Thyroid gland (tissue), 4 donors: ENCODE data around the gene TAGLN. TPM values are rescaled to one million over a fixed set of nuclear protein-coding genes. Genes with fewer than 3 reads are reported as not detected.

Experiments
- DNase-seq, 2 donors: peaks; one replicate each; pipeline ENCODE4 v3.0.0-alpha.2; 2019
- H3K27ac ChIP-seq, 3 donors: fragments of 200-600 bp; sonication (generic); 1 replicate in 2 of 3; 2 replicates in 1 of 3; pipeline ENCODE4 v1.5.1; 2016 to 2019; ENCODE audit warnings: mild to moderate bottlenecking in 1 of 3, moderate library complexity in 1 of 3
- H3K27me3 ChIP-seq: fragments of 200-600 bp; sonication (generic); one replicate; pipeline ENCODE4 v1.5.1; 2019
- H3K36me3 ChIP-seq, 2 donors: fragments of 200-600 bp; sonication (generic); one replicate each; pipeline ENCODE4 v1.5.1; 2016 to 2019
- H3K4me1 ChIP-seq, 2 donors: fragments of 200-600 bp; sonication (generic); one replicate each; pipeline ENCODE4 v1.5.1; 2017 to 2019
- H3K4me3 ChIP-seq, 3 donors: fragments of 200-600 bp; sonication (generic); replicated peaks in 1 of 3; 1 replicate in 2 of 3; 2 replicates in 1 of 3; pipeline ENCODE4 v1.5.1; 2016; ENCODE audit warnings: mild to moderate bottlenecking in 1 of 3
- H3K9me3 ChIP-seq: fragments of 200-600 bp; sonication (generic); one replicate; pipeline ENCODE4 v1.5.1; 2017
- POLR2A ChIP-seq, 2 donors: fragments of 450-650 bp; IDR thresholded peaks; one replicate each; pipeline ENCODE4 v1.6.1; 2017; ENCODE audit warnings: antibody characterized with exemption in 2 of 2, mild to moderate bottlenecking in 2 of 2, moderate library complexity in 1 of 2
- WGBS, 2 donors: methylation state at CpG; one replicate each; pipeline ENCODE4 v1.1.5; 2017; 5-methylcytosine and 5-hydroxymethylcytosine counted together
- intact Hi-C: fragments of 100-400 bp; cut with DNase I; formaldehyde crosslinking; loops from one replicate; pipeline ENCODE4 v1.15.1; 2023
- total RNA-seq, 4 donors: library from RNA; depleted of rRNA; stranded (reverse); fragments of >200 nt; gene quantifications; one replicate each; pipeline ENCODE4 v1.2.3, GENCODE V29; 2016
- TF ChIP-seq, protein P1 (sequence below), 6 experiments: fragments of 200-600 bp in 3 of 6; fragments of 450-650 bp in 3 of 6; sonication (generic) in 3 of 6; IDR thresholded peaks; one replicate each; pipeline ENCODE4 v1.5.1; 2016 to 2019; ENCODE audit warnings: antibody characterized with exemption in 6 of 6, mild to moderate bottlenecking in 2 of 6, inconsistent platforms in 1 of 6, moderate library complexity in 1 of 6

TAGLN gene
- total RNA-seq, 4 donors from 2014 or later, result 155 to 407 (median 229) TPM

- no peaks in the 10 kb centered on the region for H3K9me3 ChIP-seq
- peak; percentile 57 to 67 for DNase-seq
- WGBS, 2 donors, result 30 to 36% methylated on average over 7 of the region's 7 CpGs
- H3K27ac ChIP-seq, result peak overlapping the region; percentile 67 to 83 (median 82)
- TF ChIP-seq POLR2A (IDR thresholded peaks at IDR 0.05), result no peak
- TF ChIP-seq, protein P1, sequence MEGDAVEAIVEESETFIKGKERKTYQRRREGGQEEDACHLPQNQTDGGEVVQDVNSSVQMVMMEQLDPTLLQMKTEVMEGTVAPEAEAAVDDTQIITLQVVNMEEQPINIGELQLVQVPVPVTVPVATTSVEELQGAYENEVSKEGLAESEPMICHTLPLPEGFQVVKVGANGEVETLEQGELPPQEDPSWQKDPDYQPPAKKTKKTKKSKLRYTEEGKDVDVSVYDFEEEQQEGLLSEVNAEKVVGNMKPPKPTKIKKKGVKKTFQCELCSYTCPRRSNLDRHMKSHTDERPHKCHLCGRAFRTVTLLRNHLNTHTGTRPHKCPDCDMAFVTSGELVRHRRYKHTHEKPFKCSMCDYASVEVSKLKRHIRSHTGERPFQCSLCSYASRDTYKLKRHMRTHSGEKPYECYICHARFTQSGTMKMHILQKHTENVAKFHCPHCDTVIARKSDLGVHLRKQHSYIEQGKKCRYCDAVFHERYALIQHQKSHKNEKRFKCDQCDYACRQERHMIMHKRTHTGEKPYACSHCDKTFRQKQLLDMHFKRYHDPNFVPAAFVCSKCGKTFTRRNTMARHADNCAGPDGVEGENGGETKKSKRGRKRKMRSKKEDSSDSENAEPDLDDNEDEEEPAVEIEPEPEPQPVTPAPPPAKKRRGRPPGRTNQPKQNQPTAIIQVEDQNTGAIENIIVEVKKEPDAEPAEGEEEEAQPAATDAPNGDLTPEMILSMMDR (IDR thresholded peaks at IDR 0.05), result no peak
- peaks cover 29 to 44% of the 10 kb centered on the region in 2 donors for H3K36me3 ChIP-seq
- no peaks in the 10 kb centered on the region for H3K27me3 ChIP-seq
- no peak overlapping the region for H3K4me3 ChIP-seq
- peaks cover 10 to 41% of the 10 kb centered on the region in 2 donors for H3K4me1 ChIP-seq
- intact Hi-C loops, result loop anchor here (10.0 kb wide), 1 partner anchor 76 kb away; the partner anchor contains the start of gene PAFAH1B2
These were observed 22.0 kb downstream of the TAGLN start for GRCh38 chr11:117220999-117221774.

GRCh38 chr11:117221775-117222517, 22.8 kb downstream of the TAGLN start:
- H3K4me1 ChIP-seq, result peaks cover 10 to 41% of the 10 kb centered on the region in 2 donors
- H3K9me3 ChIP-seq, result no peaks in the 10 kb centered on the region
- intact Hi-C loops, result loop anchor here (10.0 kb wide), 1 partner anchor 77 kb away; the partner anchor contains the start of gene PAFAH1B2
- H3K4me3 ChIP-seq, result no peak overlapping the region
- no peaks in the 10 kb centered on the region for H3K27me3 ChIP-seq
- peak overlapping the region; percentile 67 to 83 (median 82) for H3K27ac ChIP-seq
- peak in 1 of 2 donors; percentile 5 for TF ChIP-seq POLR2A (IDR thresholded peaks at IDR 0.05)
- TF ChIP-seq, protein P1 (IDR thresholded peaks at IDR 0.05), result no peak
- WGBS, 2 donors, result 53% methylated on average over 7 of the region's 7 CpGs
- DNase-seq, result peak in 1 of 2 donors; percentile 50
- H3K36me3 ChIP-seq, result peaks cover 31 to 38% of the 10 kb centered on the region in 2 donors

- intact Hi-C loops, result loop anchor here (10.0 kb wide), 1 partner anchor 78 kb away; the partner anchor contains the start of gene PAFAH1B2
- WGBS, 2 donors, result 91 to 95% methylated on average over 13 to 14 of the region's 14 CpGs
- H3K4me1 ChIP-seq, result peaks cover 10 to 41% of the 10 kb centered on the region in 2 donors
- no peaks in the 10 kb centered on the region for H3K9me3 ChIP-seq
- H3K27ac ChIP-seq, result peak overlapping the region in 2 of 3 donors; percentile 6 to 83
- no peak for DNase-seq
- H3K36me3 ChIP-seq, result peaks cover 37 to 39% of the 10 kb centered on the region in 2 donors
- TF ChIP-seq POLR2A (IDR thresholded peaks at IDR 0.05), result no peak
- TF ChIP-seq, protein P1 (IDR thresholded peaks at IDR 0.05), result no peak
- H3K27me3 ChIP-seq, result no peaks in the 10 kb centered on the region
- no peak overlapping the region for H3K4me3 ChIP-seq
These were observed 24.0 kb downstream of the TAGLN start for GRCh38 chr11:117222991-117223740.

DNA sequence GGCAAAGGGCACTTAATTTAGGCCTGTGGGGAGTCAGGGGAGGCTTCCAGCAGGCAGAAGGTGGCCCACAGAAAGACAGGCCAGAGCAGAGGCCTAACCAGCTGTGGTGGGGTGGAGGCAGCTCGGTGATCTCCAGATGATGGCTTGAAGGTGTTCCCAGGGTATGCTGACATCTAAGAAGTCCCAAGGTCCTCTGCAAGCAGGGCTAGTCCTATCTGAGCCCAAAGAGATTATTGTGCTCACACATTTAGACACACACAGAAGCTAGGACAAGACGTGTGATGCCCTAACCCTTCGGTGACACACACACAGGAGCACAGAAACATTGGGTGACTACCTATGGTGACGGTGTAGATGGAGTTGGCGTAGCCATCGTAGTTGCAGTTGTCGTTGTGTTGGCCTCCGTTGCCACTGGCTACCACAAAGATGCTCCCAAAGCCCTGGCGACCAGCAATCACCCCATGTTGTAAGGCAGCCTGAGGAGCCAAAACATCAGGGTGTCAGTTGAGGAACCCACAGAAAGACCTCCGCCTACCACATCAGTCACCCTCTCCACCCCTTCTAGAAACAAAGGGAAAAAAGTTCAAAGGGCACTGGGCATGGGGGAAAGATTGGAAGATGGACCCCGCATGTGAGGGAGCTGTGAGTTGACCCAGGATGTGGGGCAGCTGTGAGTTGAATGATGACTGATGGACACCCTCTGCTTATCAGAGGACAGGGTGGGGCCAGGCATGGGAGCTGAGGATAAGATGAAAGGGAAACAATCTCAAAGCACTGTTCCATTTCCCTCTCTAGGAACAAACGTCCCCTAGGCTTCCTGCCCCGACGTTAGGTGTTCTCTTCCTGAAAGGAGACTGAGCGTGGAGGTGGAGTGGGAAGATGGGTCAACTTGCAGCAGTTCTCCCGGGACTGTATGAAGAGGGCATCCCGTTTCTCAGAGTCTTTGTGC, 24.8 kb downstream of the TAGLN start:
- peaks cover 36 to 45% of the 10 kb centered on the region in 2 donors for H3K36me3 ChIP-seq
- peak overlapping the region in 1 of 3 donors; percentile 6 for H3K27ac ChIP-seq
- H3K4me1 ChIP-seq, result peaks cover 10 to 38% of the 10 kb centered on the region in 2 donors
- H3K9me3 ChIP-seq, result no peaks in the 10 kb centered on the region
- TF ChIP-seq, protein P1 (IDR thresholded peaks at IDR 0.05), result no peak
- no peak for TF ChIP-seq POLR2A (IDR thresholded peaks at IDR 0.05)
- H3K4me3 ChIP-seq, result no peak overlapping the region
- no peak for DNase-seq
- H3K27me3 ChIP-seq, result no peaks in the 10 kb centered on the region
- intact Hi-C loops, result loop anchor here (10.0 kb wide), 1 partner anchor 79 kb away; the partner anchor contains the start of gene PAFAH1B2
- 83 to 88% methylated on average over 17 of the region's 17 CpGs for WGBS, 2 donors
